Panc1 (cell line): Measurements from ENCODE around the gene FGFRL1. TPM values are rescaled to one million over a fixed set of nuclear protein-coding genes. Genes with fewer than 3 reads are reported as not detected.

Experiments used
- ATAC-seq: fragments of 200-7000 bp; cut with Tn5 transposase; 2 replicates; pipeline ENCODE4 v1.9.1; 2020; ENCODE audit warnings: mild to moderate bottlenecking, moderate library complexity
- BruUV-seq: library from RNA; stranded (reverse); fragments of 400-500 nt; replicated peaks from 2 replicates; lab custom pipeline; 2021; lab: Mats Ljungman, UMichigan
- CTCF ChIA-PET: fragments of 300-600 bp; sonication (Branson Sonifier 250); formaldehyde crosslinking; loops from one replicate; lab custom pipeline; 2022; ENCODE audit warnings: antibody characterized with exemption; lab: Charles Lee
- POLR2A ChIA-PET: fragments of 300-600 bp; sonication (Branson Sonifier 250); formaldehyde crosslinking; loops from one replicate; lab custom pipeline; 2022; ENCODE audit warnings: antibody characterized with exemption; lab: Charles Lee
- DNase-seq: peaks from one replicate; pipeline ENCODE4 v3.0.0-alpha.2; 2010; ENCODE audit warnings: low read depth, low spot score
- H3K27ac ChIP-seq: 2 replicates; pipeline ENCODE4 v1.5.1; 2011; ENCODE audit warnings: mild to moderate bottlenecking, low read length, inconsistent platforms
- H3K27me3 ChIP-seq: fragments of 200-500 bp; sonication (Bioruptor generic); 2 replicates; pipeline ENCODE4 v1.6.0; 2014; ENCODE audit warnings: low read length, inconsistent platforms; ENCODE audit not compliant: control insufficient read depth, insufficient read depth
- H3K36me3 ChIP-seq: fragments of 200-500 bp; sonication (Bioruptor generic); 2 replicates; pipeline ENCODE4 v1.5.1; 2014; ENCODE audit warnings: inconsistent platforms, mild to moderate bottlenecking, low read length, moderate library complexity; ENCODE audit not compliant: control insufficient read depth, insufficient read depth
- H3K4me1 ChIP-seq: 2 replicates; pipeline ENCODE4 v1.5.1; 2011; ENCODE audit warnings: inconsistent platforms, mild to moderate bottlenecking, low read length, moderate library complexity; ENCODE audit not compliant: control insufficient read depth, insufficient read depth
- H3K4me3 ChIP-seq, 2 experiments: 2 replicates each; pipeline ENCODE4 v1.5.1; 2011 to 2012; ENCODE audit warnings: low read depth in 2 of 2, low read length in 2 of 2, mild to moderate bottlenecking in 2 of 2, inconsistent platforms in 1 of 2, moderate library complexity in 1 of 2
- H3K9me3 ChIP-seq: fragments of 200-500 bp; sonication (Bioruptor generic); 2 replicates; pipeline ENCODE4 v1.5.1; 2014; ENCODE audit warnings: low read depth, mild to moderate bottlenecking, inconsistent platforms, low read length, moderate library complexity; ENCODE audit not compliant: control insufficient read depth, insufficient read depth
- POLR2AphosphoS5 ChIP-seq: IDR thresholded peaks from 2 replicates; pipeline ENCODE4 v1.6.1; 2012; ENCODE audit warnings: mild to moderate bottlenecking, low read depth, low read length, moderate library complexity
- SIN3A ChIP-seq: IDR thresholded peaks from 2 replicates; pipeline ENCODE4 v1.6.1; 2012; ENCODE audit warnings: low read depth, mild to moderate bottlenecking, low read length, moderate library complexity, borderline replicate concordance; ENCODE audit not compliant: insufficient read depth
- TCF7L2 ChIP-seq: IDR thresholded peaks from 2 replicates; pipeline ENCODE4 v1.6.1; 2011; ENCODE audit warnings: mild to moderate bottlenecking, low read depth, low read length, inconsistent platforms
- in situ Hi-C: cut with HindIII; loops from 2 replicates; pipeline ENCODE4 v1.10.0; 2016; ENCODE audit warnings: low sequenced_read_pairs, low pct_unique_long_range_greater_than_20kb
- intact Hi-C: fragments of 100-400 bp; cut with micrococcal nuclease; formaldehyde crosslinking; loops from one replicate; pipeline ENCODE4 v1.10.0; 2022; ENCODE audit not compliant: unreplicated experiment
- total RNA-seq: library from RNA; stranded (reverse); gene quantifications from one replicate; pipeline ENCODE4 v1.2.1, GENCODE V29; 2021; ENCODE audit not compliant: unreplicated experiment
- TF ChIP-seq, protein P1 (sequence below), 2 experiments: IDR thresholded peaks; 2 replicates each; pipeline ENCODE4 v1.6.1; 2011 to 2012; ENCODE audit warnings: low read depth in 2 of 2, control low read depth in 1 of 2, low read length in 1 of 2, mild to moderate bottlenecking in 1 of 2, moderate library complexity in 1 of 2; ENCODE audit not compliant: insufficient read depth in 1 of 2
- TF ChIP-seq, protein P2 (sequence below): fragments of 450-650 bp; IDR thresholded peaks from 2 replicates; pipeline ENCODE4 v1.5.1; 2017; ENCODE audit warnings: mild to moderate bottlenecking

The FGFRL1 gene
- total RNA-seq, 1 experiment from 2014 or later: 43.1 TPM

DNA sequence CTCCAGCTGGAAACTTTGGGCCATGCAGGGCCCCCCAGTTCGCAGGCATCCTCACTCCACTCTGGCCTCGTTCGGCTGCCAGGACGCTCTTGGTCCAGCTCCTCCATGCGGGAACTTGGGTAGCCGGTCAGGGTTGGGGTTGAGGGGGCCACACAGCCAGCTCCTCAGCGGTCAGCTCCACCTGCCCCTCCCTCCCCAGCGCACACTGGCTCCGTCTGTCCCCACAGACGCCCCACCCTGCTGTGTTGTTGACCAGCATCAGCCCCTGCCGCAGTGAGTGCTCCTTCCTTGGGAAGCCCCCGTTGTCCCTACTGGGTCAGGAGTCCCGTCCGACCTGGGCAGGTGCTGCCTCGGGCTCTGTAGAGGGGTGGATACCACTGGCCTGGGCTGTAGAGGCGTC, 5.8 kb downstream of the FGFRL1 start:
- no peaks in the 10 kb centered on the region for H3K36me3 ChIP-seq
- TF ChIP-seq SIN3A: no peak
- TF ChIP-seq POLR2AphosphoS5: no peak
- TF ChIP-seq, protein P1, sequence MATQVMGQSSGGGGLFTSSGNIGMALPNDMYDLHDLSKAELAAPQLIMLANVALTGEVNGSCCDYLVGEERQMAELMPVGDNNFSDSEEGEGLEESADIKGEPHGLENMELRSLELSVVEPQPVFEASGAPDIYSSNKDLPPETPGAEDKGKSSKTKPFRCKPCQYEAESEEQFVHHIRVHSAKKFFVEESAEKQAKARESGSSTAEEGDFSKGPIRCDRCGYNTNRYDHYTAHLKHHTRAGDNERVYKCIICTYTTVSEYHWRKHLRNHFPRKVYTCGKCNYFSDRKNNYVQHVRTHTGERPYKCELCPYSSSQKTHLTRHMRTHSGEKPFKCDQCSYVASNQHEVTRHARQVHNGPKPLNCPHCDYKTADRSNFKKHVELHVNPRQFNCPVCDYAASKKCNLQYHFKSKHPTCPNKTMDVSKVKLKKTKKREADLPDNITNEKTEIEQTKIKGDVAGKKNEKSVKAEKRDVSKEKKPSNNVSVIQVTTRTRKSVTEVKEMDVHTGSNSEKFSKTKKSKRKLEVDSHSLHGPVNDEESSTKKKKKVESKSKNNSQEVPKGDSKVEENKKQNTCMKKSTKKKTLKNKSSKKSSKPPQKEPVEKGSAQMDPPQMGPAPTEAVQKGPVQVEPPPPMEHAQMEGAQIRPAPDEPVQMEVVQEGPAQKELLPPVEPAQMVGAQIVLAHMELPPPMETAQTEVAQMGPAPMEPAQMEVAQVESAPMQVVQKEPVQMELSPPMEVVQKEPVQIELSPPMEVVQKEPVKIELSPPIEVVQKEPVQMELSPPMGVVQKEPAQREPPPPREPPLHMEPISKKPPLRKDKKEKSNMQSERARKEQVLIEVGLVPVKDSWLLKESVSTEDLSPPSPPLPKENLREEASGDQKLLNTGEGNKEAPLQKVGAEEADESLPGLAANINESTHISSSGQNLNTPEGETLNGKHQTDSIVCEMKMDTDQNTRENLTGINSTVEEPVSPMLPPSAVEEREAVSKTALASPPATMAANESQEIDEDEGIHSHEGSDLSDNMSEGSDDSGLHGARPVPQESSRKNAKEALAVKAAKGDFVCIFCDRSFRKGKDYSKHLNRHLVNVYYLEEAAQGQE (IDR thresholded peaks at IDR 0.05; ENCODE audit: insufficient read depth in 1 of 2, low read depth in 2 of 2, low read length in 1 of 2): no peak
- no peak for TF ChIP-seq TCF7L2
- TF ChIP-seq, protein P2, sequence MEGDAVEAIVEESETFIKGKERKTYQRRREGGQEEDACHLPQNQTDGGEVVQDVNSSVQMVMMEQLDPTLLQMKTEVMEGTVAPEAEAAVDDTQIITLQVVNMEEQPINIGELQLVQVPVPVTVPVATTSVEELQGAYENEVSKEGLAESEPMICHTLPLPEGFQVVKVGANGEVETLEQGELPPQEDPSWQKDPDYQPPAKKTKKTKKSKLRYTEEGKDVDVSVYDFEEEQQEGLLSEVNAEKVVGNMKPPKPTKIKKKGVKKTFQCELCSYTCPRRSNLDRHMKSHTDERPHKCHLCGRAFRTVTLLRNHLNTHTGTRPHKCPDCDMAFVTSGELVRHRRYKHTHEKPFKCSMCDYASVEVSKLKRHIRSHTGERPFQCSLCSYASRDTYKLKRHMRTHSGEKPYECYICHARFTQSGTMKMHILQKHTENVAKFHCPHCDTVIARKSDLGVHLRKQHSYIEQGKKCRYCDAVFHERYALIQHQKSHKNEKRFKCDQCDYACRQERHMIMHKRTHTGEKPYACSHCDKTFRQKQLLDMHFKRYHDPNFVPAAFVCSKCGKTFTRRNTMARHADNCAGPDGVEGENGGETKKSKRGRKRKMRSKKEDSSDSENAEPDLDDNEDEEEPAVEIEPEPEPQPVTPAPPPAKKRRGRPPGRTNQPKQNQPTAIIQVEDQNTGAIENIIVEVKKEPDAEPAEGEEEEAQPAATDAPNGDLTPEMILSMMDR: no peak
- ATAC-seq (no peak), DNase-seq (no peak)
- no TSS peak for BruUV-seq
- H3K4me3 ChIP-seq: no peak overlapping the region
- in situ Hi-C loops (no loop called here), intact Hi-C loops (no loop called here)
- no peaks in the 10 kb centered on the region for H3K9me3 ChIP-seq
- ChIA-PET POLR2A (no interaction called here), CTCF (no interaction called here)
- peaks cover 6% of the 10 kb centered on the region; the same call in 1 of the 2 replicates for H3K4me1 ChIP-seq
- H3K27ac ChIP-seq: no peak overlapping the region
- no peaks in the 10 kb centered on the region for H3K27me3 ChIP-seq

GRCh38 chr4:1017706-1018105, 6.3 kb downstream of the FGFRL1 start:
- intact Hi-C loops: no loop called here

More at GRCh38 chr4:1017706-1018105, 6.3 kb downstream of the FGFRL1 start:
- Histone ChIP-seq H3K4me3 (no peak overlapping the region), H3K27ac (no peak overlapping the region), H3K36me3 (no peaks in the 10 kb centered on the region), H3K27me3 (no peaks in the 10 kb centered on the region), H3K4me1 (peaks cover 6% of the 10 kb centered on the region; the same call in 1 of the 2 replicates), H3K9me3 (no peaks in the 10 kb centered on the region)
- in situ Hi-C loops: no loop called here
- ATAC-seq (no peak), DNase-seq (no peak)
- no TSS peak for BruUV-seq
- CTCF ChIA-PET: no interaction called here
- POLR2A ChIA-PET: no interaction called here
- TF ChIP-seq SIN3A (no peak), POLR2AphosphoS5 (no peak), TCF7L2 (no peak)
- TF ChIP-seq, protein P2: no peak
- TF ChIP-seq, protein P1 (IDR thresholded peaks at IDR 0.05; ENCODE audit: insufficient read depth in 1 of 2, low read depth in 2 of 2, low read length in 1 of 2): no peak
